Brain microvascular endothelial cell (primary cell): ENCODE results near the gene FCSK.
A peak's percentile ranks its signal among the peaks of the same experiment; 100 is the strongest.

Source experiments
- DNase-seq: peaks from one replicate; pipeline ENCODE4 v3.0.0-alpha.2; 2020
- H3K27ac ChIP-seq: fragments of 250-450 bp; sonication (Bioruptor Pico); 2 replicates; pipeline ENCODE4 v1.5.1; 2020; ENCODE audit warnings: mild to moderate bottlenecking, moderate library complexity
- H3K27me3 ChIP-seq: fragments of 250-450 bp; sonication (Bioruptor Pico); replicated peaks from 2 replicates; pipeline ENCODE4 v1.5.1; 2020; ENCODE audit warnings: mild to moderate bottlenecking
- H3K36me3 ChIP-seq: fragments of 250-450 bp; sonication (Bioruptor Pico); replicated peaks from 2 replicates; pipeline ENCODE4 v1.5.1; 2020; ENCODE audit warnings: mild to moderate bottlenecking
- H3K4me3 ChIP-seq: 2 replicates; pipeline ENCODE4 v1.5.1; 2011; ENCODE audit warnings: low read depth, mild to moderate bottlenecking, control low read depth, low read length, moderate library complexity
- in situ Hi-C: cut with HindIII; loops from 2 replicates; pipeline ENCODE4 v1.10.0; 2017; ENCODE audit warnings: low sequenced_read_pairs, low pct_ligation_motif_present
- TF ChIP-seq, protein P1 (sequence below): IDR thresholded peaks from 2 replicates; pipeline ENCODE4 v1.5.1; 2011; ENCODE audit warnings: low read depth, mild to moderate bottlenecking, moderate library complexity, low read length, control low read depth, inconsistent platforms; ENCODE audit errors: missing control alignments

Gene FCSK

DNA sequence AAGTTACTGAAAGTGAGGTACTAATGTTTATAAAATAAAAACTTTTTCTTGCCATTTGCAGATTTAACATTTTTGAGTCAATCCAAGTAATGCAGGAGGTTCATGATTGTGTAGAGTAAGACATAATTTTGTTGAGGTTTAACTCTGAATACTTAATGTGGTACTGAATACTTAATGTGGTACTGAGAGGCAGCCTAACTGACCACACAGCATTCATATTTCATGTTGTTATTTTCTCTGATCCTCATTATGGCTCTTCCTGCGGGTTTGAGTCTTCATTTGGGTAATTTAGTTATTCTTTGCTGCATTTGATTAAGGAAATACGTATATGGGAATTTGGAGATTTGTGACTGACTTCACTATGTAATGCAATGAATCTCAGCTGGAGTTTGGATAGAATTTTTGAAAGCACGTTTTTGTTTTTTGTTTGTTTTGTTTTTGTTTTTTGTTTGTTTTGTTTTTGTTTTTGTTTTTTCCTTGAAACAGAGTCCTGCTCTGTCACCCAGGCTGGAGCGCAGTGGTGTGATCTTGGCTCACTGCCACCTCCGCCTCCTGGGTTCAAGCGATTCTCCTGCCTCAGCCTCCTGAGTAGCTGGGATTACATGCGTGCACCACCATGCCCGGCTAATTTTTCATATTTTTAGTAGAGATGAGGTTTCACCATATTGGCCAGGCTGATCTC, 73.1 kb downstream of the FCSK start:
- in situ Hi-C loops, result no loop called here
- no peak overlapping the region for H3K4me3 ChIP-seq
- H3K27ac ChIP-seq, result no peak overlapping the region
- TF ChIP-seq, protein P1, sequence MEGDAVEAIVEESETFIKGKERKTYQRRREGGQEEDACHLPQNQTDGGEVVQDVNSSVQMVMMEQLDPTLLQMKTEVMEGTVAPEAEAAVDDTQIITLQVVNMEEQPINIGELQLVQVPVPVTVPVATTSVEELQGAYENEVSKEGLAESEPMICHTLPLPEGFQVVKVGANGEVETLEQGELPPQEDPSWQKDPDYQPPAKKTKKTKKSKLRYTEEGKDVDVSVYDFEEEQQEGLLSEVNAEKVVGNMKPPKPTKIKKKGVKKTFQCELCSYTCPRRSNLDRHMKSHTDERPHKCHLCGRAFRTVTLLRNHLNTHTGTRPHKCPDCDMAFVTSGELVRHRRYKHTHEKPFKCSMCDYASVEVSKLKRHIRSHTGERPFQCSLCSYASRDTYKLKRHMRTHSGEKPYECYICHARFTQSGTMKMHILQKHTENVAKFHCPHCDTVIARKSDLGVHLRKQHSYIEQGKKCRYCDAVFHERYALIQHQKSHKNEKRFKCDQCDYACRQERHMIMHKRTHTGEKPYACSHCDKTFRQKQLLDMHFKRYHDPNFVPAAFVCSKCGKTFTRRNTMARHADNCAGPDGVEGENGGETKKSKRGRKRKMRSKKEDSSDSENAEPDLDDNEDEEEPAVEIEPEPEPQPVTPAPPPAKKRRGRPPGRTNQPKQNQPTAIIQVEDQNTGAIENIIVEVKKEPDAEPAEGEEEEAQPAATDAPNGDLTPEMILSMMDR, result no peak
- peaks cover 35% of the 10 kb centered on the region for H3K36me3 ChIP-seq
- no peaks in the 10 kb centered on the region for H3K27me3 ChIP-seq
- DNase-seq, result no peak

DNA sequence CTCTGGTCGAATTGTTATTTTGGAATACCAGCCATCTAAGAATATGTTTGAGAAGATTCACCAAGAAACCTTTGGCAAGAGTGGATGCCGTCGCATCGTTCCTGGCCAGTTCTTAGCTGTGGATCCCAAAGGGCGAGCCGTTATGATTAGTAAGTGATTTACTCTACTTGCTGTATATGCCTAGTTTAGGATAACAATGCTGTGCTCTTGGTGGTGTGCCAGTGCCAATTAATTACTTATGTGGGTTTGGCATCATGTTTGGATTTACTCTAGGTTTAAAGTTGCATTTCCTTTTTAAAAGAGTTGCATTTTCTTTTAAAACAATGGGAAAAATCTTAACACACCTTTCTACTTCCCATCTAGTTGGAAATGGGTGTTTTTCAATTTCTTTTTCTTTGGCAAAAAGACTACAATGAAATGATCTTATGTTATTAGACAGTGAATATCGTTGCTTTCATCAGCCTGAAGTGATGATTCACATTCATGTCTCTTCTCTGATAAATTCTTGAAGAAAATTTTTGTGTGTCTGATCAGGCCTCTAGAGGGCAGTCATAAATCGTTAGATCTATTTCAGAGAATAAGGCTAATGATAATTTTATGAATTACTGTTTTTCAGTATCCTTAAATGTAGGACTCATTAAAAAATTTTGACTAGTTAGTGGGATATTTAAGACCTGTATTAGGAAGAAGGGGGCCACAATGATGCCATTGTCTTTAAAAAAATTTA, 74.8 kb downstream of the FCSK start:
- TF ChIP-seq, protein P1, result peak; percentile 44
- no peaks in the 10 kb centered on the region for H3K27me3 ChIP-seq
- H3K4me3 ChIP-seq, result no peak overlapping the region
- in situ Hi-C loops, result no loop called here
- H3K36me3 ChIP-seq, result peaks cover 48% of the 10 kb centered on the region
- peak; percentile 51 for DNase-seq
- no peak overlapping the region for H3K27ac ChIP-seq
